Cardiac muscle cell (in vitro differentiated cells and primary cell): ENCODE results near the gene JRKL. TPM values are rescaled to one million over a fixed set of nuclear protein-coding genes. Genes with fewer than 3 reads are reported as not detected.
"Not testable (repeated sequence)": the region's sequence is repeated elsewhere in the genome, so short reads cannot be mapped to it uniquely, and the experiment has no call there.

Experiments used
- DNase-seq, 2 donors: peaks; one replicate each; pipeline versions ENCODE4 v3.0.0 to v3.0.0-alpha.2; 2010 to 2017; ENCODE audit warnings: low read depth in 1 of 2, low spot score in 1 of 2
- H3K27ac ChIP-seq: fragments of 200-600 bp; sonication (generic); 2 replicates; pipeline ENCODE4 v1.5.1; 2016
- H3K27me3 ChIP-seq: fragments of 200-600 bp; sonication (generic); 2 replicates; pipeline ENCODE4 v1.6.0; 2016; ENCODE audit warnings: control low read depth
- H3K36me3 ChIP-seq: fragments of 200-600 bp; sonication (generic); 2 replicates; pipeline ENCODE4 v1.5.1; 2016; ENCODE audit warnings: control low read depth
- H3K4me1 ChIP-seq: fragments of 200-600 bp; sonication (generic); 2 replicates; pipeline ENCODE4 v1.8.1; 2017; ENCODE audit warnings: low read depth, mild to moderate bottlenecking, mixed run types
- H3K4me3 ChIP-seq: fragments of 200-600 bp; sonication (generic); 2 replicates; pipeline ENCODE4 v1.5.1; 2016; ENCODE audit warnings: mild to moderate bottlenecking
- H3K9me3 ChIP-seq: fragments of 200-600 bp; sonication (generic); 2 replicates; pipeline ENCODE4 v1.5.1; 2017; ENCODE audit warnings: low read depth, mild to moderate bottlenecking, control low read depth
- polyA plus RNA-seq: library from polyadenylated mRNA; unstranded; fragments of >200 nt; fragmentation: Nextera tagmentation; extraction: Ambion mirVana; gene quantifications from 2 replicates; pipeline ENCODE4 v1.2.1, GENCODE V29; 2016
- total RNA-seq: library from RNA; depleted of rRNA; stranded (reverse); fragments of >200 nt; gene quantifications from 2 replicates; pipeline ENCODE4 v1.2.3, GENCODE V29; 2016
- TF ChIP-seq, protein P1 (sequence below): IDR thresholded peaks from 2 replicates; pipeline ENCODE4 v1.5.1; 2012; ENCODE audit warnings: low read depth, mild to moderate bottlenecking, low read length

The JRKL gene
- total and polyA plus RNA-seq, 2 experiments from 2014 or later: 3.8 to 7.1 TPM

DNA sequence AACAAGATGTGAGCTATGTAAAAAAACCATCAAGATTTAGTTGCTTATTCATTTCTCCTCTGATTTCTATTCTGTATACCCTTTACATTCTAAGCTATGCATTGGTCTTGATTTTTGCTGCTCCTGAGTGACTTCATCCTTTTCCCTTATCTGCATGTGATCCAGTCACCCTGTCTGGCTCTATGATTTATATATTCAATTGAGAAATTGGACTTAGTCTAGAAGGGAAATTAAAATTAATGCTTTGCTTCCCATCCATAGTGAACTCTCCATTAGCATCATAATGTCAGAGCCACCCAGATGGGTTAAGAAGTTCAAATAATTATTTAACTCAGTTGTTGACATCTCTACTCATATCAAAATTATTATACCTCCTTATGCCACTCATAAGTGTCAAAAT is 5.0 kb downstream of the JRKL start:
- H3K36me3 ChIP-seq: no peaks in the 10 kb centered on the region
- H3K27me3 ChIP-seq: no peaks in the 10 kb centered on the region
- H3K4me1 ChIP-seq: no peaks in the 10 kb centered on the region
- H3K4me3 ChIP-seq: no peak overlapping the region
- TF ChIP-seq, protein P1, sequence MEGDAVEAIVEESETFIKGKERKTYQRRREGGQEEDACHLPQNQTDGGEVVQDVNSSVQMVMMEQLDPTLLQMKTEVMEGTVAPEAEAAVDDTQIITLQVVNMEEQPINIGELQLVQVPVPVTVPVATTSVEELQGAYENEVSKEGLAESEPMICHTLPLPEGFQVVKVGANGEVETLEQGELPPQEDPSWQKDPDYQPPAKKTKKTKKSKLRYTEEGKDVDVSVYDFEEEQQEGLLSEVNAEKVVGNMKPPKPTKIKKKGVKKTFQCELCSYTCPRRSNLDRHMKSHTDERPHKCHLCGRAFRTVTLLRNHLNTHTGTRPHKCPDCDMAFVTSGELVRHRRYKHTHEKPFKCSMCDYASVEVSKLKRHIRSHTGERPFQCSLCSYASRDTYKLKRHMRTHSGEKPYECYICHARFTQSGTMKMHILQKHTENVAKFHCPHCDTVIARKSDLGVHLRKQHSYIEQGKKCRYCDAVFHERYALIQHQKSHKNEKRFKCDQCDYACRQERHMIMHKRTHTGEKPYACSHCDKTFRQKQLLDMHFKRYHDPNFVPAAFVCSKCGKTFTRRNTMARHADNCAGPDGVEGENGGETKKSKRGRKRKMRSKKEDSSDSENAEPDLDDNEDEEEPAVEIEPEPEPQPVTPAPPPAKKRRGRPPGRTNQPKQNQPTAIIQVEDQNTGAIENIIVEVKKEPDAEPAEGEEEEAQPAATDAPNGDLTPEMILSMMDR: no peak
- no peak for DNase-seq
- no peak overlapping the region for H3K27ac ChIP-seq
- no peaks in the 10 kb centered on the region for H3K9me3 ChIP-seq

DNA sequence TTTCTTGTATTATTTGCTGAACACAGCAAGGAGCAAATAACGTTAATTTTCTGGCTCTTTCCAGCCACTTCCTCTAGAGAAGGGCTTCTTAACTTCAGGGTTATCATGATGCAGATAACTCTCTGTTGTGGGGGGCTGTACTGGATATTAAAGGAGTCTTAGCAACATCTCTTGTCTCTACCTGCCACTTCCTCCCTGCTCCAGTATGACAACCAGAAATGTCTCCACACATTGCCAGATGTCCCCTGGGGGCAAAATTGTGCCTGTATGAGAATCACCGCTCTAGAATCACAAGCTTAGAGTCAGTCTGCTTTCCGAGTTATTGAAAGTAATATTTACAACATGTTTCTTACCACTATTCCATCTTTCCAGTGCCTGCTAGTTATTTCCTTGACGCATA is 6.8 kb downstream of the JRKL start:
- no peaks in the 10 kb centered on the region for H3K27me3 ChIP-seq
- H3K9me3 ChIP-seq: no peaks in the 10 kb centered on the region
- H3K36me3 ChIP-seq: no peaks in the 10 kb centered on the region
- H3K27ac ChIP-seq: no peak overlapping the region
- H3K4me3 ChIP-seq: no peak overlapping the region
- TF ChIP-seq, protein P1: no peak
- H3K4me1 ChIP-seq: no peaks in the 10 kb centered on the region
- no peak for DNase-seq

DNA sequence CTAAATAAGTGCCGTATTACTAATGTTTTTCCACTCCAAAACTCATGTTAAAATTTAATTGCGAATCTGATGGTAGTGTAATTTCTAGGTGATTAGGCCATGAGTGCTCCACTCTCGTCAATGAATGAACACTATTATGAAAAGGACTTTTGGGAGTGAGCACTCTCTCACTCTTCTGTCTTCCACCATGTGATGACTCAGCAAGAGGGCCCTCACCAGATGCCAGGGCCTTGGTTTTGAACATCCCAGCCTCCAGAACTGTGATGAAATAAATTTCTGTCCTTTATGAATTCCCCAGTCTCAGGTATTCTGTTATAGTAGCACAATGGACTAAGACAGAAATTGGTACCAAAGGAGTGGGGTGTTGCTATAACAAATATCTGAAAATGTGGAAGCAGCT is 8.1 kb downstream of the JRKL start:
- no peak for DNase-seq
- Histone ChIP-seq H3K27ac (no peak overlapping the region), H3K4me1 (no peaks in the 10 kb centered on the region)

DNA sequence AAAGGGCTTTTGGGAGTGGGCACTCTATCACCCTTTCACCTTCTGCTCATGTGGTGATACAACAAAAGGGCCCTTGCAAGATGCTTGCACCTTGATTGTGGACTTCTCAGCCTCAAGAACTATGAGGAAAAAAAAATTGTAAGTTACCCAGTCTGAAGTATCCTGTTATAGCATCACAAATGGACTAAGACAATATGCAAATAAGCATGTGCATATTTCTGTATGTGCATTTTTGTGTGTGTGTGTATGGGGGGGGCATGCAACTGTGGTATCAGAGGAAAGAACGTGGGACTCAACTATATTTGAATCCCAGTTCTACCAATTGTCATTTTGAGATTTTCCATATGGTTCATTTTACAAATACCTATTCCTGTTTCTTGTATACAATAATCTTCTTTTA is 10.9 kb downstream of the JRKL start:
- no peak overlapping the region for H3K27ac ChIP-seq
- no peak for DNase-seq
- no peaks in the 10 kb centered on the region for H3K36me3 ChIP-seq
- no peak overlapping the region for H3K4me3 ChIP-seq
- H3K9me3 ChIP-seq: no peaks in the 10 kb centered on the region
- TF ChIP-seq, protein P1: no peak
- no peaks in the 10 kb centered on the region for H3K27me3 ChIP-seq
- no peaks in the 10 kb centered on the region for H3K4me1 ChIP-seq

More for the DNA sequence above, 8.1 kb downstream of the JRKL start:
- no peaks in the 10 kb centered on the region for H3K9me3 ChIP-seq
- no peak overlapping the region for H3K4me3 ChIP-seq
- TF ChIP-seq, protein P1: no peak
- no peaks in the 10 kb centered on the region for H3K27me3 ChIP-seq
- no peaks in the 10 kb centered on the region for H3K36me3 ChIP-seq

DNA sequence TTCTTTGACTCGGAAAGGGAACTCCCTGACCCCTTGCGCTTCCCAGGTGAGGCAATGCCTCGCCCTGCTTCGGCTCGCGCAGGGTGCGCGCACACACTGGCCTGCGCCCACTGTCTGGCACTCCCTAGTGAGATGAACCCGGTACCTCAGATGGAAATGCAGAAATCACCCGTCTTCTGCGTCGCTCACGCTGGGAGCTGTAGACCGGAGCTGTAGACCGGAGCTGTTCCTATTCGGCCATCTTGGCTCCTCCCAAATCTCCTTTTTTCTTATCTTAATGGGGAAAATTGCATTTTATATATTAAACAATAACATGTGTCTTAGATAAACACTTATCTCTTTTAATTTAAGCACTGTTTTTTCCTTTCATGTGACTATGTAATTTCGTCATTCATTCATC is 21.6 kb downstream of the JRKL start:
- not testable (repeated sequence) for DNase-seq, H3K27ac ChIP-seq, H3K4me1 ChIP-seq, H3K9me3 ChIP-seq, H3K27me3 ChIP-seq, H3K36me3 ChIP-seq
- peak overlapping the region; percentile 19 for H3K4me3 ChIP-seq

DNA sequence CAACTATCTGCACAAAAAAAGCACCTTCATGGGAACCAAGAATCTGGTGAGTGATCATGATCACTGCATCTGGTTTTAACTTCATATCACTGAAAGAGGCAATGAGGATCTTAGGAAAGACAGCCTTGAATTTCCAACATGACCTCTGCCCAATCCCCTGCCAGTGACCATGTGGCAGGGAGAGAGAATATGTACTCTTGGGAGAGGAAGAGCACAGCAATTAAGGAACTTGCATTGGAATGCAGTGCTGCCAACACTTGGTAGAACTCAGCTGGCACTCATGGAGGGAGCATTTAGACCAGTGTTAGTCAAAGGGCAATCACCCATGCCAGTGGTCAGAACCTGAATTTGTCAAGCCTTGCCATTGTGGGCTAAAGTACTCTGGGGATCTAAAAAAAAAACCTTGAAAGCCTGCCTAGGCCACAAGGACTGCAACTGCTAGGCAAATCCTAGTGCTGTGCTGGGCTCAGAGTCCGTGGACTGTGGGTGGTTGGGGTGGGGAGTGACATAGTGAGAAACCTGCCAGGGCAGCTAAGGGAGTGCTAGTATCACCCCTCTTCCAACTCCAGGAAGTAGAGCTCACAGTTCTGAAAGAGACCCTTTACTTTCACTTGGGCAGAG is 23.1 kb downstream of the JRKL start:
- Histone ChIP-seq H3K4me3 (no peak overlapping the region), H3K9me3 (no peaks in the 10 kb centered on the region), H3K36me3 (no peaks in the 10 kb centered on the region), H3K4me1 (no peaks in the 10 kb centered on the region), H3K27ac (no peak overlapping the region), H3K27me3 (no peaks in the 10 kb centered on the region)
- DNase-seq: no peak
- TF ChIP-seq, protein P1: no peak
